K562 (cell line): ENCODE measurements around the gene GALNS. TPM values are rescaled to one million over a fixed set of nuclear protein-coding genes. Genes with fewer than 3 reads are reported as not detected.
A peak's percentile ranks its signal among the peaks of the same experiment; 100 is the strongest.

Source experiments
- CTCF ChIP-seq, 3 experiments: IDR thresholded peaks in 2 of 3; conservative IDR thresholded peaks in 1 of 3; 2 replicates each; pipeline ENCODE4 v1.5.1; 2011 to 2012; ENCODE audit warnings: low read length in 3 of 3, mild to moderate bottlenecking in 3 of 3, control low read depth in 2 of 3, improper control_type of control experiment in 1 of 3, inconsistent platforms in 1 of 3, low read depth in 1 of 3, mixed read lengths in 1 of 3, moderate library complexity in 1 of 3; ENCODE audit not compliant: insufficient read depth in 2 of 3
- FUS ChIP-seq: fragments of 200-400 bp; formaldehyde crosslinking; optimal IDR thresholded peaks from 2 replicates; pipeline ENCODE3; 2017; ENCODE audit warnings: low read depth, low read length
- HBP1 ChIP-seq: fragments of 450-650 bp; formaldehyde crosslinking; IDR thresholded peaks from 2 replicates; pipeline ENCODE4 v1.4.0; 2022; ENCODE audit warnings: missing genetic modification characterization
- MAFF ChIP-seq: IDR thresholded peaks from 2 replicates; pipeline ENCODE4 v1.6.1; 2012; ENCODE audit warnings: low read length, improper control_type of control experiment
- NCOA2 ChIP-seq, 2 experiments: fragments of 450-650 bp; IDR thresholded peaks; 2 replicates each; pipeline ENCODE4 v1.6.1; 2018; ENCODE audit warnings: mild to moderate bottlenecking in 2 of 2, moderate library complexity in 1 of 2; ENCODE audit not compliant: partially characterized antibody in 2 of 2
- PHB2 ChIP-seq: fragments of 450-650 bp; IDR thresholded peaks from 2 replicates; pipeline ENCODE4 v1.6.1; 2017; ENCODE audit warnings: low read depth
- POLR2B ChIP-seq: fragments of 450-650 bp; IDR thresholded peaks from 2 replicates; pipeline ENCODE4 v1.6.1; 2018; ENCODE audit warnings: low read depth; ENCODE audit not compliant: partially characterized antibody
- RB1 ChIP-seq: fragments of 450-650 bp; IDR thresholded peaks from 2 replicates; pipeline ENCODE4 v1.6.1; 2017; ENCODE audit warnings: low read depth, mild to moderate bottlenecking
- SETDB1 ChIP-seq: IDR thresholded peaks from one replicate; pipeline ENCODE4 v1.6.1; 2012; ENCODE audit warnings: low read length, control low read depth, inconsistent platforms
- TBL1XR1 ChIP-seq, 2 experiments: IDR thresholded peaks; 2 replicates each; pipeline ENCODE4 v1.6.1; 2012; ENCODE audit warnings: improper control_type of control experiment in 2 of 2, low read length in 2 of 2, mild to moderate bottlenecking in 1 of 2
- TCF3 ChIP-seq: sonication (generic); formaldehyde crosslinking; IDR thresholded peaks from 2 replicates; pipeline ENCODE4 v1.4.0; 2020; ENCODE audit warnings: mild to moderate bottlenecking, missing genetic modification reagents
- YY1 ChIP-seq, 3 experiments: IDR thresholded peaks; 2 replicates each; pipeline ENCODE4 v1.6.1; 2011; ENCODE audit warnings: low read length in 2 of 3, mild to moderate bottlenecking in 2 of 3, moderate library complexity in 2 of 3, borderline replicate concordance in 1 of 3, control low read depth in 1 of 3, low read depth in 1 of 3; ENCODE audit not compliant: insufficient read depth in 3 of 3, insufficient replicate concordance in 2 of 3, control insufficient read depth in 1 of 3, insufficient read length in 1 of 3; ENCODE audit errors: extremely low read depth in 1 of 3
- ZNF134 ChIP-seq: fragments of 250-450 bp; sonication (Bioruptor Pico); conservative IDR thresholded peaks from 2 replicates; pipeline ENCODE4 v1.4.0; 2020
- ZNF766 ChIP-seq: fragments of 200-800 bp; sonication (Bioruptor generic); conservative IDR thresholded peaks from 2 replicates; pipeline ENCODE4 v1.6.1; 2016; ENCODE audit warnings: missing genetic modification characterization, missing compliant biosample characterization
- polyA plus RNA-seq, 8 experiments: library from polyadenylated mRNA; depleted of rRNA in 4 of 8; stranded (reverse) in 5 of 8; unstranded in 3 of 8; fragments of >200 nt; fragmentation: Nextera tagmentation in 2 of 8; fragmentation: Illumina TruSeq in 1 of 8; extraction: Ambion mirVana in 2 of 8; extraction: Trizol in 1 of 8; gene quantifications; 2 replicates each; pipeline versions ENCODE4 v1.2.1 to v1.2.3, GENCODE V29; 2011 to 2014; ENCODE audit warnings: inconsistent platforms in 1 of 8, missing spikeins in 1 of 8
- total RNA-seq, 7 experiments: library from RNA; depleted of rRNA in 6 of 7; stranded (reverse); fragments of >200 nt in 6 of 7; fragmentation: Illumina TruSeq in 2 of 7; extraction: Trizol in 2 of 7; gene quantifications; 2 replicates each; pipeline versions ENCODE4 v1.2.1 to v1.2.3, GENCODE V29; 2011 to 2021; ENCODE audit warnings: low replicate concordance in 1 of 7
- TF ChIP-seq, protein P1 (sequence below), 2 experiments: IDR thresholded peaks; 2 replicates each; pipeline ENCODE4 v1.6.1; 2011; ENCODE audit warnings: borderline replicate concordance in 1 of 2, control low read depth in 1 of 2, low read depth in 1 of 2, low read length in 1 of 2, mild to moderate bottlenecking in 1 of 2, mixed read lengths in 1 of 2, moderate library complexity in 1 of 2; ENCODE audit not compliant: insufficient read depth in 1 of 2, insufficient read length in 1 of 2, poor library complexity in 1 of 2, severe bottlenecking in 1 of 2; ENCODE audit errors: extremely low read depth in 1 of 2
- TF ChIP-seq, protein P2 (sequence below): fragments of 450-650 bp; formaldehyde crosslinking; IDR thresholded peaks from 2 replicates; pipeline ENCODE4 v1.4.0; 2020; ENCODE audit warnings: mild to moderate bottlenecking, mixed read lengths
- TF ChIP-seq, protein P3 (sequence below): conservative IDR thresholded peaks from 2 replicates; pipeline ENCODE4 v1.6.1; 2011; ENCODE audit warnings: low read depth, mild to moderate bottlenecking, low read length; ENCODE audit not compliant: control insufficient read depth

GALNS gene
- total and polyA plus RNA-seq, 9 of the 15 experiments (the other 6 are each of a cell fraction or from before 2014, with no cell fraction given), result 0.38 to 13.2 (median 4.3) TPM

GRCh38 chr16:88810166-88810911, 46.4 kb downstream of the GALNS start (continued):
- no peak for TF ChIP-seq HBP1
- no peak for TF ChIP-seq SETDB1
- TF ChIP-seq NCOA2 (IDR thresholded peaks at IDR 0.05; ENCODE audit: partially characterized antibody in 2 of 2), result no peak
- no peak for TF ChIP-seq TCF3 (CRISPR knock-in tag)
- TF ChIP-seq, protein P1, sequence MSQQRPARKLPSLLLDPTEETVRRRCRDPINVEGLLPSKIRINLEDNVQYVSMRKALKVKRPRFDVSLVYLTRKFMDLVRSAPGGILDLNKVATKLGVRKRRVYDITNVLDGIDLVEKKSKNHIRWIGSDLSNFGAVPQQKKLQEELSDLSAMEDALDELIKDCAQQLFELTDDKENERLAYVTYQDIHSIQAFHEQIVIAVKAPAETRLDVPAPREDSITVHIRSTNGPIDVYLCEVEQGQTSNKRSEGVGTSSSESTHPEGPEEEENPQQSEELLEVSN (IDR thresholded peaks at IDR 0.05; ENCODE audit: borderline replicate concordance in 1 of 2, extremely low read depth in 1 of 2, insufficient read depth in 1 of 2, insufficient read length in 1 of 2, low read depth in 1 of 2, low read length in 1 of 2, poor library complexity in 1 of 2, severe bottlenecking in 1 of 2), result peak in 1 of 2 experiments; percentile 29
- no peak for TF ChIP-seq MAFF
- peak; percentile 36; the same call in 1 of the 2 replicates for TF ChIP-seq RB1
- TF ChIP-seq YY1 (IDR thresholded peaks at IDR 0.05; ENCODE audit: borderline replicate concordance in 1 of 3, control insufficient read depth in 1 of 3, extremely low read depth in 1 of 3, insufficient read depth in 3 of 3, insufficient read length in 1 of 3, insufficient replicate concordance in 2 of 3, low read depth in 1 of 3, low read length in 2 of 3), result no peak
- no peak for TF ChIP-seq CTCF (IDR thresholded peaks at IDR 0.05 in 2 of 3, conservative IDR thresholded peaks at IDR 0.05 in 1 of 3; ENCODE audit: insufficient read depth in 2 of 3, low read depth in 1 of 3, low read length in 3 of 3)
- TF ChIP-seq ZNF134 (CRISPR knock-in tag), result no peak
- TF ChIP-seq FUS, result no peak
- TF ChIP-seq ZNF766, result no peak
- TF ChIP-seq, protein P2, sequence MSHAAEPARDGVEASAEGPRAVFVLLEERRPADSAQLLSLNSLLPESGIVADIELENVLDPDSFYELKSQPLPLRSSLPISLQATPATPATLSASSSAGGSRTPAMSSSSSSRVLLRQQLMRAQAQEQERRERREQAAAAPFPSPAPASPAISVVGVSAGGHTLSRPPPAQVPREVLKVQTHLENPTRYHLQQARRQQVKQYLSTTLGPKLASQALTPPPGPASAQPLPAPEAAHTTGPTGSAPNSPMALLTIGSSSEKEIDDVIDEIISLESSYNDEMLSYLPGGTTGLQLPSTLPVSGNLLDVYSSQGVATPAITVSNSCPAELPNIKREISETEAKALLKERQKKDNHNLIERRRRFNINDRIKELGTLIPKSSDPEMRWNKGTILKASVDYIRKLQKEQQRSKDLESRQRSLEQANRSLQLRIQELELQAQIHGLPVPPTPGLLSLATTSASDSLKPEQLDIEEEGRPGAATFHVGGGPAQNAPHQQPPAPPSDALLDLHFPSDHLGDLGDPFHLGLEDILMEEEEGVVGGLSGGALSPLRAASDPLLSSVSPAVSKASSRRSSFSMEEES (CRISPR knock-in tag), result no peak
- peak; percentile 12 for TF ChIP-seq POLR2B
- no peak for TF ChIP-seq TBL1XR1 (IDR thresholded peaks at IDR 0.05; ENCODE audit: low read length in 2 of 2)
- TF ChIP-seq, protein P3, sequence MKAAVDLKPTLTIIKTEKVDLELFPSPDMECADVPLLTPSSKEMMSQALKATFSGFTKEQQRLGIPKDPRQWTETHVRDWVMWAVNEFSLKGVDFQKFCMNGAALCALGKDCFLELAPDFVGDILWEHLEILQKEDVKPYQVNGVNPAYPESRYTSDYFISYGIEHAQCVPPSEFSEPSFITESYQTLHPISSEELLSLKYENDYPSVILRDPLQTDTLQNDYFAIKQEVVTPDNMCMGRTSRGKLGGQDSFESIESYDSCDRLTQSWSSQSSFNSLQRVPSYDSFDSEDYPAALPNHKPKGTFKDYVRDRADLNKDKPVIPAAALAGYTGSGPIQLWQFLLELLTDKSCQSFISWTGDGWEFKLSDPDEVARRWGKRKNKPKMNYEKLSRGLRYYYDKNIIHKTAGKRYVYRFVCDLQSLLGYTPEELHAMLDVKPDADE, result 0 out of 2 replicates have a peak, but pooled peaks have one; percentile 46
- TF ChIP-seq PHB2, result no peak
